DMS 273 treated with DMSO at 0.1 percent for 48 hours (cell line): ENCODE results near the gene OR4F17.
"Not testable (repeated sequence)": the region's sequence is repeated elsewhere in the genome, so short reads cannot be mapped to it uniquely, and the experiment has no call there.

Experiments used
- DNase-seq: peaks from one replicate; lab custom pipeline; 2025; lab: John Stamatoyannopoulos, UW

OR4F17 gene, protein sequence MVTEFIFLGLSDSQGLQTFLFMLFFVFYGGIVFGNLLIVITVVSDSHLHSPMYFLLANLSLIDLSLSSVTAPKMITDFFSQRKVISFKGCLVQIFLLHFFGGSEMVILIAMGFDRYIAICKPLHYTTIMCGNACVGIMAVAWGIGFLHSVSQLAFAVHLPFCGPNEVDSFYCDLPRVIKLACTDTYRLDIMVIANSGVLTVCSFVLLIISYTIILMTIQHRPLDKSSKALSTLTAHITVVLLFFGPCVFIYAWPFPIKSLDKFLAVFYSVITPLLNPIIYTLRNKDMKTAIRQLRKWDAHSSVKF

DNA sequence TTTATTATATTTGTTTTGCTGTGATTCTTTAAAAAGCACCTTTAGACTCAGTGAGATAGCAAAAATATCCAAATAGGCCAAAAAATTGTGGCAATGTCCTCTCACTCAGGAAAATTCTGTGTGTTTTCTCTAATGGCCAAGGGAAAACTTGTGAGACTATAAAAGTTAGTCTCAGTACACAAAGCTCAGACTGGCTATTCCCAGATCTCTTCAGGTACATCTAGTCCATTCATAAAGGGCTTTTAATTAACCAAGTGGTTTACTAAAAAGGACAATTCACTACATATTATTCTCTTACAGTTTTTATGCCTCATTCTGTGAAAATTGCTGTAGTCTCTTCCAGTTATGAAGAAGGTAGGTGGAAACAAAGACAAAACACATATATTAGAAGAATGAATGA lies at the start of gene OR4F17:
Gene OR4F17, plus strand, starts transcription at position 301 of the 400 bp plus-strand sequence. CDS start 3,575 bp downstream, outside the sequence.
- not testable (repeated sequence) for DNase-seq

DNA sequence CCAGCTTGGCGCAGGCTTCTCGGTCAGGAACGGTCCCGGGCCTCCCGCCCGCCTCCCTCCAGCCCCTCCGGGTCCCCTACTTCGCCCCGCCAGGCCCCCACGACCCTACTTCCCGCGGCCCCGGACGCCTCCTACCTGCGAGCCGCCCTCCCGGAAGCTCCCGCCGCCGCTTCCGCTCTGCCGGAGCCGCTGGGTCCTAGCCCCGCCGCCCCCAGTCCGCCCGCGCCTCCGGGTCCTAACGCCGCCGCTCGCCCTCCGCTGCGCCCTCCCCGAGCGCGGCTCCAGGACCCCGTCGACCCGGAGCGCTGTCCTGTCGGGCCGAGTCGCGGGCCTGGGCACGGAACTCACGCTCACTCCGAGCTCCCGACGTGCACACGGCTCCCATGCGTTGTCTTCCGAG lies 36.1 kb upstream of the OR4F17 start:
- not testable (repeated sequence) for DNase-seq

DNA sequence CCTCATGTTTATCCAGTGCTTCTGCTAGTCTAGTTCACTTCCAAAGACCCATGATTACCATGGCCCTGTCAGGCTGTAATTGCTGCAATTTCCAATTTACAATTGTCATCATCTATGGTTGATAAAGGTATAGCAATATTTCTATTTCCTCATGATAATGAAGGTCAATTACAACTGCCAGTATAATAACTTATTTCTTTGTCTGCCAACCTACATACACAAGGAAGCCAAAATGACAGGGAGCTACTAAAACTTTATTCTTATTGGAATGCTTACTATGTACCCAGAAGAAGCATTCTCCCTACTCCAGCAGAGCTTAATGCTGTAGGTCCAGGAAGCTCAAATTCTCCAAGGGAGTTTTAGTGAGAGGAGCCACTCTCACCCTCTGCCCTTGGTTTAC lies 24.0 kb upstream of the OR4F17 start:
- not testable (repeated sequence) for DNase-seq

DNA sequence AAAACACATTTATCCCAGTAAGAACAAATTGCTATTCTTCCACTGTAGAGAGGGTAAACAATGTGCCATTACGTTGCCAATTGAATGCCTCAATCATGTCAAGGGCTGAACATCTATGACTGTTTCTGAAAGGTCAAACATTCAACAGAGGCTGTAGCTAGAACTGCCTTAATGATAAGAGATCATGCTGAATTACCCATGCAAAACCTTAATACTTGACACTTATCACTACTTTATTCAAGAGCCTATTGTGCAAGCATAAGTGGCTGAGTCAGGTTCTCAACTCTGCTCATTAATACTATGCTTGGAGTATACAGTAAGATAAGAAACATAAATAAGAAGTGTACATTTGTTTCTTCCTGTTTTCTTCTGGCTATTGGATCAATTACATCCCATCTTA lies 23.3 kb upstream of the OR4F17 start:
- not testable (repeated sequence) for DNase-seq

DNA sequence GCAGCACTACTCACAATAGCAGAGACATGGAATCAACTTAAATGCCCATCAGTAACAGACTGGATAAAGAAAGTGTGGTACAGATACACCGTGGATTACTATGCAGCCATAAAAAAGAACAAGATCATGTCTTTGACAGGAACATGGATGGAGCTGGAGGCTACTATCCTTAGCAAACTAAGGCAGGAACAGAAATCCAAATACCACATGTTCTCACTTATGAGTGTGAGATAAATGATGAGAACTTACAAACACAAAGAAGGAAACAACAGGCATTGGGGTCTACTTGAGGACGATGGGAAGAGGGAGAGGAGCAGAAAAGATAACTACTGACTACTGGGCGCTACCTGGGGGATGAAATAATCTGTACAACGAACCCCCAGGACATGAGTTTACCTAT lies 16.2 kb upstream of the OR4F17 start:
- not testable (repeated sequence) for DNase-seq

DNA sequence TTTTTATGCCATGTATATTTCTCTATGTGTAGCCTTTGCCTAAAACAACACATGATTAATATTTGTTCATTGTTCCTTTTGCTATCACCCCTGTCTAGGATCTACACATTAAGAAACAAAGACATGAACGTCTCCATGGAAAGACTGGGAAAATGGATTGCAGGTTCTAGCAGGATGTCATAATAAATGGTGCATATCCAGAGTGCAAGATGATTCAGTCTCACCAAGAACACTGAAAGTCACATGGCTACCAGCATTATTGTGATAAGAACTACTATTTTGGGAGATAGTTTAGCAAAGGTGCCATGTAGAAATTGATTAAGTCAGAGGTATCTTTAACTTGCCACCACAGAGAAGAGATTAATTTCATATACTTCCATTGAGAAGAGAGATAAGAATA lies 12.1 kb upstream of the OR4F17 start:
- DNase-seq = not testable (repeated sequence)

DNA sequence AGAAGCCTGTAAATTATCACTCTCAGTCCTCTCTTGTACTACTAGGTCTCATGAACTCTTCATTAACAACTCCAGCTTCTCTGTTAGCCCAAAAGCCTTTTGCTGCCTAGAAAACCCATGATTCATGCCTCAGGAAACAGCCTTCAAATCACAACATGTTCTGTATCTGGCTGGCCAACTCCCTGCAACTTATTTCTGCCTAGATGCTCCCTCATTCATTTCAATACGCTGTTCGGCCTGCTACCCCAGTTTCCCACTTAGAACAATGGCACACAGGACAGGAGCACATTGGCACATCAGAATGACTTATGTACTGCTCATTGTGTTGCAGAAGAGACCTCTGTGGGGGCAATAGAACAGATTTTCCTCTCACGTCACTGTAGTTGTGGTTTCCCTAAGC lies 9.3 kb upstream of the OR4F17 start:
- DNase-seq = not testable (repeated sequence)

DNA sequence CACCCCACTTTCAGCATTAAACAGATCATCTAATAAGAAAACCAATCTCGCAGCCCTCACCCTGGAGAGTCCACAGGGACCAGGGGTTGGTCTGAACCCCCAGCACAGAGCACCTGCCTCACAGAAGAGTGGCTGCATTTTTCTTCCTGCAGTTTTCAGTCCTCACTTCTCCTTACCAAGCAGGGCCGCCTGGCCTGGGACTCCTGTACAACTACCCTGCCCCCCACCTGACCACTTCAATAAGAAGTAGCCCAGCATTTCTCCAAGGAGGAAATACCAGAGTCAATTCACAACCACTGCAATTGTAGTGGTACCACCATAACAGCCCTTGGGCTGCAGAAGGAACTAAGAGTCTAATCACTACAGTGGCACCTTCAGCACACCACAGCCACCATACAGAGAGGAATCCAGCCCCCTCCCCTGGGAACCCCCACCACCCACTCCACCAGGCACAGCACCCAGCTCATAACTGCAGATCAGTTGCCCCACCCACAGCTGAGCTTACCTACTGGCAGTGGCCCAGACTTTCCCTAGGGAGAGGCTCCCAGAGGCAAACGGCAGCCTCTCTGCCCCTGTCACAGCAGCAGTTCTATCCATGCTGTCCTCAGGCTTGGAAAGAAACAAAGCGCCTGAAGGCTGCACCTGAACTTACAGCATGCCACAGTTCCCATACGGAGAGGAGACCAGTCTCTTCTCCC lies 13.7 kb downstream of the OR4F17 start:
- not testable (repeated sequence) for DNase-seq
